K562 (cell line): ENCODE results near the gene RNASEH2A. TPM values are rescaled to one million over a fixed set of nuclear protein-coding genes. Genes with fewer than 3 reads are reported as not detected.

Source experiments
- CCAR2 ChIP-seq: fragments of 200-400 bp; formaldehyde crosslinking; IDR thresholded peaks from 2 replicates; pipeline ENCODE4 v1.6.1; 2017; ENCODE audit warnings: mild to moderate bottlenecking, low read depth, low read length
- CEBPB ChIP-seq: fragments of 450-650 bp; IDR thresholded peaks from 2 replicates; pipeline ENCODE4 v1.6.1; 2016; ENCODE audit warnings: missing genetic modification characterization, missing compliant biosample characterization
- DMBX1 ChIP-seq: fragments of 250-450 bp; sonication (Bioruptor Pico); IDR thresholded peaks from 2 replicates; pipeline ENCODE4 v1.8.0; 2022; ENCODE audit warnings: inconsistent platforms, mild to moderate bottlenecking, moderate library complexity, borderline replicate concordance
- DPF2 ChIP-seq: fragments of 450-650 bp; IDR thresholded peaks from 2 replicates; pipeline ENCODE4 v1.6.1; 2016
- FOXP1 ChIP-seq: sonication (generic); formaldehyde crosslinking; IDR thresholded peaks from 2 replicates; pipeline ENCODE4 v1.8.0; 2022; ENCODE audit warnings: mild to moderate bottlenecking, missing genetic modification reagents
- GABPB1 ChIP-seq: sonication (generic); formaldehyde crosslinking; IDR thresholded peaks from 2 replicates; pipeline ENCODE4 v1.8.0; 2022; ENCODE audit warnings: mild to moderate bottlenecking, missing genetic modification reagents
- MTF1 ChIP-seq: fragments of 250-450 bp; sonication (Bioruptor Pico); IDR thresholded peaks from 2 replicates; pipeline ENCODE4 v1.9.0; 2021; ENCODE audit warnings: moderate library complexity, mild to moderate bottlenecking, inconsistent platforms, borderline replicate concordance
- NFIC ChIP-seq: fragments of 450-650 bp; IDR thresholded peaks from 2 replicates; pipeline ENCODE4 v1.6.1; 2017; ENCODE audit warnings: mild to moderate bottlenecking, inconsistent platforms
- SMARCC2 ChIP-seq: fragments of 450-650 bp; IDR thresholded peaks from 2 replicates; pipeline ENCODE4 v1.6.1; 2017; ENCODE audit warnings: antibody characterized with exemption, moderate library complexity, mild to moderate bottlenecking, low read depth
- ZBTB12 ChIP-seq: fragments of 250-450 bp; sonication (Bioruptor Pico); IDR thresholded peaks from 2 replicates; pipeline ENCODE4 v1.4.0; 2020
- ZKSCAN8 ChIP-seq: fragments of 200-800 bp; sonication (Bioruptor generic); IDR thresholded peaks from 2 replicates; pipeline ENCODE4 v1.6.1; 2016; ENCODE audit warnings: missing genetic modification characterization, missing compliant biosample characterization
- ZNF280B ChIP-seq: fragments of 250-450 bp; sonication (Bioruptor Pico); IDR thresholded peaks from 2 replicates; pipeline ENCODE4 v1.5.1; 2021; ENCODE audit warnings: mild to moderate bottlenecking
- ZNF512 ChIP-seq: IDR thresholded peaks from 2 replicates; pipeline ENCODE4 v1.6.1; 2016; ENCODE audit warnings: missing genetic modification characterization, missing compliant biosample characterization
- ZNF589 ChIP-seq: fragments of 200-800 bp; sonication (Bioruptor generic); IDR thresholded peaks from 2 replicates; pipeline ENCODE4 v1.6.1; 2016; ENCODE audit warnings: low read depth, missing genetic modification characterization, missing compliant biosample characterization
- ZNF699 ChIP-seq: fragments of 250-450 bp; sonication (Bioruptor Pico); IDR thresholded peaks from 2 replicates; pipeline ENCODE4 v1.8.0; 2021; ENCODE audit warnings: mild to moderate bottlenecking, moderate library complexity; ENCODE audit not compliant: insufficient replicate concordance
- polyA plus RNA-seq, 8 experiments: library from polyadenylated mRNA; depleted of rRNA in 4 of 8; stranded (reverse) in 5 of 8; unstranded in 3 of 8; fragments of >200 nt; fragmentation: Nextera tagmentation in 2 of 8; fragmentation: Illumina TruSeq in 1 of 8; extraction: Ambion mirVana in 2 of 8; extraction: Trizol in 1 of 8; gene quantifications; 2 replicates each; pipeline versions ENCODE4 v1.2.1 to v1.2.3, GENCODE V29; 2011 to 2014; ENCODE audit warnings: inconsistent platforms in 1 of 8, missing spikeins in 1 of 8
- total RNA-seq, 7 experiments: library from RNA; depleted of rRNA in 6 of 7; stranded (reverse); fragments of >200 nt in 6 of 7; fragmentation: Illumina TruSeq in 2 of 7; extraction: Trizol in 2 of 7; gene quantifications; 2 replicates each; pipeline versions ENCODE4 v1.2.1 to v1.2.3, GENCODE V29; 2011 to 2021; ENCODE audit warnings: low replicate concordance in 1 of 7
- TF ChIP-seq, protein P1 (sequence below): fragments of 450-650 bp; formaldehyde crosslinking; IDR thresholded peaks from 2 replicates; pipeline ENCODE4 v1.4.0; 2022; ENCODE audit warnings: mild to moderate bottlenecking, moderate library complexity
- TF ChIP-seq, protein P2 (sequence below): fragments of 200-800 bp; sonication (Bioruptor generic); IDR thresholded peaks from 2 replicates; pipeline ENCODE4 v1.6.1; 2016; ENCODE audit warnings: missing genetic modification characterization, missing compliant biosample characterization

The RNASEH2A gene
- total and polyA plus RNA-seq, 9 of the 15 experiments (the other 6 are each of a cell fraction or from before 2014, with no cell fraction given), result 22.3 to 78.0 (median 61.7) TPM

DNA sequence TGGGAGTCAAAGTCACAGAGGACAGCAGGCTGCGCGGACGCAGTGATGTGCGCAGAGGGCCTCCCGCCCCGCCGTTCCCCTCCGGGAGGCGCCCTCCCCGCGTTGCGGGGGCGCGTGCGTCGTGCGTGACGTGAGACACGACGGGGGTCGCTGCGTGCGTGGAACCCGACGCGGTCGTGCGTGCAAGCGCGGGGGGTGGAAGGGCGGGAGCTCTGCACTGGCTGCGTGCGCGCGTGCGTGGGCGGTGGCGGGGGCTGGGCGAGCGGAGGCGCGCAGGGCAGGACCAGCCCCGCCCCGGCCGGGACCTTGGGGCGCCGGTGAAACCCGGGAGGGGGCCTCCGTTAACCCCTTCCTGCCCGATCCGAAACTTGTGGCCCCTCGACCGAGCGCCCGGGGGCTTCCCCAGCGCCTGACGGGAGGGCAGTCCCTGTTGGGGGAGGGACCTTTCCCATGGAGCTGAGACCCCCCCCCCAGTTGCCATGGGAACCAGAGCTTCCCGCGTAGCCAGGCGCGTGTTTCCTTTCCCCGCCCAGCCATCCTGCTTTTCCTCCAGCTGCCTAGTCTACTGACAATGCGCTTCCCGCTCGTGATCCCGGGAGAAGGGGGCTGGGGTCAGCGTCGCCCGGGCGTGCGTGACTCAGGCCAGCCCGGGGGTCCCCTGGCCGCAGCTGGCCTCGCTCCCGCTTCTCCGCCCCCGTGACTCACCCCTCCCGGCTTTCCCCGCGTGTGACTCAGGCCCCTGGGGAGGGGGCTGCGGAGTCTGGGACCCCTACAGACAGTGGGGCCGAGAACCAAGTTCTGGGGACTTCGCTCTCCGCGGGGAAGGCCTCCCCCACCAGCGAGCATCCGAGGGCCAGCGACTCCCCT is 23.7 kb upstream of the RNASEH2A start (continued):
- TF ChIP-seq, protein P1, sequence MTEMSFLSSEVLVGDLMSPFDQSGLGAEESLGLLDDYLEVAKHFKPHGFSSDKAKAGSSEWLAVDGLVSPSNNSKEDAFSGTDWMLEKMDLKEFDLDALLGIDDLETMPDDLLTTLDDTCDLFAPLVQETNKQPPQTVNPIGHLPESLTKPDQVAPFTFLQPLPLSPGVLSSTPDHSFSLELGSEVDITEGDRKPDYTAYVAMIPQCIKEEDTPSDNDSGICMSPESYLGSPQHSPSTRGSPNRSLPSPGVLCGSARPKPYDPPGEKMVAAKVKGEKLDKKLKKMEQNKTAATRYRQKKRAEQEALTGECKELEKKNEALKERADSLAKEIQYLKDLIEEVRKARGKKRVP (CRISPR knock-in tag), result no peak
- TF ChIP-seq DMBX1 (CRISPR knock-in tag), result peak; percentile 80; the same call in 1 of the 2 replicates
- peak; percentile 43; the same call in 1 of the 2 replicates for TF ChIP-seq DPF2
- no peak for TF ChIP-seq MTF1 (CRISPR knock-in tag)
- TF ChIP-seq CCAR2, result no peak
- TF ChIP-seq SMARCC2, result no peak
- TF ChIP-seq GABPB1 (CRISPR knock-in tag), result peak; percentile 71
- TF ChIP-seq ZBTB12, result peak; percentile 72
- no peak for TF ChIP-seq ZNF589 (CRISPR knock-in tag)
- peak; percentile 64; the same call in 1 of the 2 replicates for TF ChIP-seq FOXP1 (CRISPR knock-in tag)
- TF ChIP-seq NFIC, result peak; percentile 72
- TF ChIP-seq ZNF280B, result no peak
- no peak for TF ChIP-seq ZNF699 (CRISPR knock-in tag)
- no peak for TF ChIP-seq ZNF512 (tag)
- TF ChIP-seq CEBPB (tag), result no peak
- TF ChIP-seq, protein P2, sequence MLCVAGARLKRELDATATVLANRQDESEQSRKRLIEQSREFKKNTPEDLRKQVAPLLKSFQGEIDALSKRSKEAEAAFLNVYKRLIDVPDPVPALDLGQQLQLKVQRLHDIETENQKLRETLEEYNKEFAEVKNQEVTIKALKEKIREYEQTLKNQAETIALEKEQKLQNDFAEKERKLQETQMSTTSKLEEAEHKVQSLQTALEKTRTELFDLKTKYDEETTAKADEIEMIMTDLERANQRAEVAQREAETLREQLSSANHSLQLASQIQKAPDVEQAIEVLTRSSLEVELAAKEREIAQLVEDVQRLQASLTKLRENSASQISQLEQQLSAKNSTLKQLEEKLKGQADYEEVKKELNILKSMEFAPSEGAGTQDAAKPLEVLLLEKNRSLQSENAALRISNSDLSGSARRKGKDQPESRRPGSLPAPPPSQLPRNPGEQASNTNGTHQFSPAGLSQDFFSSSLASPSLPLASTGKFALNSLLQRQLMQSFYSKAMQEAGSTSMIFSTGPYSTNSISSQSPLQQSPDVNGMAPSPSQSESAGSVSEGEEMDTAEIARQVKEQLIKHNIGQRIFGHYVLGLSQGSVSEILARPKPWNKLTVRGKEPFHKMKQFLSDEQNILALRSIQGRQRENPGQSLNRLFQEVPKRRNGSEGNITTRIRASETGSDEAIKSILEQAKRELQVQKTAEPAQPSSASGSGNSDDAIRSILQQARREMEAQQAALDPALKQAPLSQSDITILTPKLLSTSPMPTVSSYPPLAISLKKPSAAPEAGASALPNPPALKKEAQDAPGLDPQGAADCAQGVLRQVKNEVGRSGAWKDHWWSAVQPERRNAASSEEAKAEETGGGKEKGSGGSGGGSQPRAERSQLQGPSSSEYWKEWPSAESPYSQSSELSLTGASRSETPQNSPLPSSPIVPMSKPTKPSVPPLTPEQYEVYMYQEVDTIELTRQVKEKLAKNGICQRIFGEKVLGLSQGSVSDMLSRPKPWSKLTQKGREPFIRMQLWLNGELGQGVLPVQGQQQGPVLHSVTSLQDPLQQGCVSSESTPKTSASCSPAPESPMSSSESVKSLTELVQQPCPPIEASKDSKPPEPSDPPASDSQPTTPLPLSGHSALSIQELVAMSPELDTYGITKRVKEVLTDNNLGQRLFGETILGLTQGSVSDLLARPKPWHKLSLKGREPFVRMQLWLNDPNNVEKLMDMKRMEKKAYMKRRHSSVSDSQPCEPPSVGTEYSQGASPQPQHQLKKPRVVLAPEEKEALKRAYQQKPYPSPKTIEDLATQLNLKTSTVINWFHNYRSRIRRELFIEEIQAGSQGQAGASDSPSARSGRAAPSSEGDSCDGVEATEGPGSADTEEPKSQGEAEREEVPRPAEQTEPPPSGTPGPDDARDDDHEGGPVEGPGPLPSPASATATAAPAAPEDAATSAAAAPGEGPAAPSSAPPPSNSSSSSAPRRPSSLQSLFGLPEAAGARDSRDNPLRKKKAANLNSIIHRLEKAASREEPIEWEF, result no peak
- TF ChIP-seq ZKSCAN8 (CRISPR knock-in tag), result no peak
